ENCODE measurements around the gene GPRIN2. TPM values are rescaled to one million over a fixed set of nuclear protein-coding genes. Genes with fewer than 3 reads are reported as not detected.

The GPRIN2 gene
- polyA plus RNA-seq, 1 of the 3 experiments (the other 2 are of a cell fraction): 0.03 TPM

GRCh38 chr10:46546591-46547540, 9.6 kb downstream of the GPRIN2 start (continued):
- TF ChIP-seq FOSL2 (IDR thresholded peaks at IDR 0.05; ENCODE audit: borderline replicate concordance, low read depth) (no peak), FOXJ3 (CRISPR knock-in tag; IDR thresholded peaks at IDR 0.05) (no peak), FOXM1 (IDR thresholded peaks at IDR 0.05; ENCODE audit: low read depth) (no peak), GABPA (IDR thresholded peaks at IDR 0.05; ENCODE audit: low read depth) (no peak), SMC3 (IDR thresholded peaks at IDR 0.05; ENCODE audit: low read depth, low read length) (no peak)
- TF ChIP-seq, protein P1, sequence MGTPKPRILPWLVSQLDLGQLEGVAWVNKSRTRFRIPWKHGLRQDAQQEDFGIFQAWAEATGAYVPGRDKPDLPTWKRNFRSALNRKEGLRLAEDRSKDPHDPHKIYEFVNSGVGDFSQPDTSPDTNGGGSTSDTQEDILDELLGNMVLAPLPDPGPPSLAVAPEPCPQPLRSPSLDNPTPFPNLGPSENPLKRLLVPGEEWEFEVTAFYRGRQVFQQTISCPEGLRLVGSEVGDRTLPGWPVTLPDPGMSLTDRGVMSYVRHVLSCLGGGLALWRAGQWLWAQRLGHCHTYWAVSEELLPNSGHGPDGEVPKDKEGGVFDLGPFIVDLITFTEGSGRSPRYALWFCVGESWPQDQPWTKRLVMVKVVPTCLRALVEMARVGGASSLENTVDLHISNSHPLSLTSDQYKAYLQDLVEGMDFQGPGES (IDR thresholded peaks at IDR 0.05; ENCODE audit: low read depth, low read length): no peak

DNA sequence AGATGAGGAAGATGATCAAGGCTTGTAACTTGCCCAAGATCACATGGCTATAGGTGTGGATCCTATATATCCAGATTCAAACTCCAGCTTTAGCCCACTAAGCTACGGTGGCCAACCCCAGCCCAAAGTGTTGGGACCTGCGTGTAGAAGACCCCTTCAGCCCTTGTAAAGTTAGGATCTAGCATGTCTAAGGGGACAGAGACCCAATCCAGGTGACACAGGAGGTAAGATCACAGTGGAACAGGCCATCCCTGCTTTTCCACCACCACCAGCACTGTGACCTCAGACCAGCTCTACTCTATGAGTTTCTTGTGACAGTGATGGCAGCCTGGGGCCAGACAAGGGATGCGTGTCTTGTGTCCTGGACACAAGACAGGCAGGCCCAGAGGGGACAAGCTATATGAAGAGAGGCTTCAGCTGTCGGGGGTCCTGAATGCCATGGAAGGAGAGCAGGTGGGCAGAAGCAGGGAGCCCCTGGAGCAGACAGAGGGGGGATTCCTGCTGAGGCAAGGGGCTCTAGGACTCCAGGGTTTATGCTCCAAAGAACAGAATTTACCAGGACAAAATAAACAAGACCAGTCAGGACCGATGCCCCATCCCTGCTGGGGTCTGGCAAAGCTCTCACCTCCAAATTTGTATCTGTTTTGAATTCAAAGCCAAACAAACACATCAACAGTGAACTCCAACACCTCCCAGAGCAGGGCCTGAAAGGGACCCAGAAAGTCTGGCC, 10.4 kb downstream of the GPRIN2 start:
- no peaks in the 10 kb centered on the region for H3F3A ChIP-seq (replicated peaks; ENCODE audit: insufficient read depth)
- no peaks in the 10 kb centered on the region for H3K9me3 ChIP-seq
- H3K4me2 ChIP-seq: no peak overlapping the region
- no peaks in the 10 kb centered on the region for H4K20me1 ChIP-seq (ENCODE audit: insufficient read depth)
- no peaks in the 10 kb centered on the region for H3K79me2 ChIP-seq (ENCODE audit: insufficient read depth)
- no peak overlapping the region for H2AFZ ChIP-seq (ENCODE audit: low read depth)
- H3K4me1 ChIP-seq (ENCODE audit: control insufficient read depth in 1 of 2, insufficient read depth in 2 of 2, low read depth in 1 of 2, low read length in 1 of 2): peaks cover 0 to 5% of the 10 kb centered on the region in 2 experiments; a peak in 1 of 4 replicates
- H3K27ac ChIP-seq (ENCODE audit: low read depth in 2 of 2, low read length in 1 of 2): no peak overlapping the region
- no peak for TF ChIP-seq FOXM1 (IDR thresholded peaks at IDR 0.05; ENCODE audit: low read depth)
- ChIA-PET POLR2A (interaction anchor here (0.6 kb wide), 1 partner anchor 14 kb away, joined by 3 read pairs; no protein-coding TSS in a partner anchor), CTCF (interaction anchor here (0.9 to 2.7 kb wide), 4 partner anchors 12 to 317 kb away, joined by 3 to 12 read pairs (median 7); no protein-coding TSS in a partner anchor)
- no peak overlapping the region for H3K4me3 ChIP-seq (ENCODE audit: low read depth in 2 of 2, low read length in 1 of 2)
- no peak overlapping the region for H3K9ac ChIP-seq
- no peaks in the 10 kb centered on the region for H3K27me3 ChIP-seq (ENCODE audit: insufficient read depth)
- no peaks in the 10 kb centered on the region for H3K9me2 ChIP-seq
- DNase-seq: peak; percentile 33
- WGBS (ENCODE audit: low lambda C conversion rate): 54% methylated on average over 5 of the region's 5 CpGs
- no peaks in the 10 kb centered on the region for H3K36me3 ChIP-seq (replicated peaks in 1 of 2; ENCODE audit: control insufficient read depth in 1 of 2, insufficient read depth in 2 of 2, low read length in 1 of 2)

GRCh38 chr10:46544989-46545791, 11.3 kb downstream of the GPRIN2 start:
- no peak overlapping the region for H3K9ac ChIP-seq
- no peak overlapping the region for H3K4me2 ChIP-seq
- TF ChIP-seq FOSL2 (IDR thresholded peaks at IDR 0.05; ENCODE audit: borderline replicate concordance, low read depth) (no peak), SMC3 (IDR thresholded peaks at IDR 0.05; ENCODE audit: low read depth, low read length) (peak; percentile 21; the same call in 1 of the 2 replicates)
- TF ChIP-seq, protein P2, sequence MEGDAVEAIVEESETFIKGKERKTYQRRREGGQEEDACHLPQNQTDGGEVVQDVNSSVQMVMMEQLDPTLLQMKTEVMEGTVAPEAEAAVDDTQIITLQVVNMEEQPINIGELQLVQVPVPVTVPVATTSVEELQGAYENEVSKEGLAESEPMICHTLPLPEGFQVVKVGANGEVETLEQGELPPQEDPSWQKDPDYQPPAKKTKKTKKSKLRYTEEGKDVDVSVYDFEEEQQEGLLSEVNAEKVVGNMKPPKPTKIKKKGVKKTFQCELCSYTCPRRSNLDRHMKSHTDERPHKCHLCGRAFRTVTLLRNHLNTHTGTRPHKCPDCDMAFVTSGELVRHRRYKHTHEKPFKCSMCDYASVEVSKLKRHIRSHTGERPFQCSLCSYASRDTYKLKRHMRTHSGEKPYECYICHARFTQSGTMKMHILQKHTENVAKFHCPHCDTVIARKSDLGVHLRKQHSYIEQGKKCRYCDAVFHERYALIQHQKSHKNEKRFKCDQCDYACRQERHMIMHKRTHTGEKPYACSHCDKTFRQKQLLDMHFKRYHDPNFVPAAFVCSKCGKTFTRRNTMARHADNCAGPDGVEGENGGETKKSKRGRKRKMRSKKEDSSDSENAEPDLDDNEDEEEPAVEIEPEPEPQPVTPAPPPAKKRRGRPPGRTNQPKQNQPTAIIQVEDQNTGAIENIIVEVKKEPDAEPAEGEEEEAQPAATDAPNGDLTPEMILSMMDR (IDR thresholded peaks at IDR 0.05): peak; percentile 46

More at GRCh38 chr10:46544989-46545791, 11.3 kb downstream of the GPRIN2 start:
- no peaks in the 10 kb centered on the region for H3F3A ChIP-seq (replicated peaks; ENCODE audit: insufficient read depth)
- H3K27me3 ChIP-seq (ENCODE audit: insufficient read depth): no peaks in the 10 kb centered on the region
- no peaks in the 10 kb centered on the region for H4K20me1 ChIP-seq (ENCODE audit: insufficient read depth)
- peak; percentile 62 for DNase-seq
- POLR2A ChIA-PET: interaction anchor here (0.6 kb wide), 1 partner anchor 15 kb away, joined by 3 read pairs; no protein-coding TSS in a partner anchor
- H3K4me3 ChIP-seq (ENCODE audit: low read depth in 2 of 2, low read length in 1 of 2): no peak overlapping the region
- no peaks in the 10 kb centered on the region for H3K79me2 ChIP-seq (ENCODE audit: insufficient read depth)
- no peak overlapping the region for H3K27ac ChIP-seq (ENCODE audit: low read depth in 2 of 2, low read length in 1 of 2)
- no peaks in the 10 kb centered on the region for H3K9me3 ChIP-seq
- WGBS (ENCODE audit: low lambda C conversion rate): 64% methylated on average over 3 of the region's 3 CpGs
- H3K4me1 ChIP-seq (ENCODE audit: control insufficient read depth in 1 of 2, insufficient read depth in 2 of 2, low read depth in 1 of 2, low read length in 1 of 2): peaks cover 0 to 5% of the 10 kb centered on the region in 2 experiments; a peak in 1 of 4 replicates
- no peak overlapping the region for H2AFZ ChIP-seq (ENCODE audit: low read depth)
- CTCF ChIA-PET: interaction anchor here (0.9 to 2.7 kb wide), 7 partner anchors 10 to 316 kb away, joined by 3 to 12 read pairs (median 3); partner anchors contain the start of gene GPRIN2
- no peaks in the 10 kb centered on the region for H3K36me3 ChIP-seq (replicated peaks in 1 of 2; ENCODE audit: control insufficient read depth in 1 of 2, insufficient read depth in 2 of 2, low read length in 1 of 2)
- H3K9me2 ChIP-seq: no peaks in the 10 kb centered on the region

Data from SK-N-SH (cell line).